Measurements from ENCODE around the gene DNASE1L2.
"Not testable (repeated sequence)": the region's sequence is repeated elsewhere in the genome, so short reads cannot be mapped to it uniquely, and the experiment has no call there.

DNASE1L2 gene

DNA sequence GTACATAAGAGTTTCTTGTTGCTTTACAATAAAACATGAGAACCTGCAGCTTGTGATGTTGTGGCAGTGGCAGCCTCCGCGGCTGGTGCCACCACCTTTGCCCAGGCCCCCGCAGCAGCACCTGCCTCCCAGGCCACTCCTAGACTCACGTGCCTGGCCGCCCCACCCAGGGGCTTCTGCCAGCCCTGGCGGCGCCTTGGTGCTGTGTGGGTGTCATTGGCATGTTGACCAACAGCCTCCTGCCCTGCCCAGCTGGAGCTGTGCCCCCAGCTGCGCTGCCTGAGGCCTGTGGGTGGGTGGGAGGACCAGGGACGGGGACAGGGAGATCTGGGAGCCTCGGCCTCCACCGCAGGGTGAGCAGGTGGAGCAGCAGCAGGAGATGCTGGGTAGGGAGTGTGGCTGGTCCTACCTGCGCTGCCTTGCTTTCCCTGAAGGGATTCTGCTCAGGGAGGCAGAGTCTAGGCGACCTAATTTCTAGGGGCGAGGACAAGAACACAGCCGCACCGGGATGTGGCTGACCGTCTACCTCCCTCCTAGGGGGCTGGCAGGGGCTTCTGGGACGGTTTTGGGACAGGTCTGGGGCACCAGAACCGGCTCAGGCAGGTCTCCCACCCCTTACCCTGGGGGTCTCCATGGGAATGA is 428 bp upstream of the DNASE1L2 start:
- H3K27ac ChIP-seq = peak overlapping the region in 3 of 21 experiments; percentile 30 to 50 (median 35)
- H3K4me3 ChIP-seq = peak overlapping the region in 1 of 7 experiments; percentile 31

DNA sequence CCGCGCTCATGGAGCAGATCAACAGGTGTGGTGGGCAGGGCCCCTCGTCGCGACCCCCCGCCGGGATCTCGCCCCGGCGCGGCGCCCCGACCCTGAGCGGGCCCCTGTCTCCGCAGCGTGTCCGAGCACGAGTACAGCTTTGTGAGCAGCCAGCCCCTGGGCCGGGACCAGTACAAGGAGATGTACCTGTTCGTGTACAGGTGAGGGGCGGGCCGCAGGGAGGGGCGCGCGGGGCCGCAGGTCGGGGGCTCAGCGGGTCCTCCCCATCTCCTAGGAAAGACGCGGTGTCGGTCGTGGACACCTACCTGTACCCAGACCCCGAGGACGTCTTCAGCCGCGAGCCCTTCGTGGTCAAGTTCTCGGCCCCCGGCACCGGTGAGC is 848 bp downstream of the DNASE1L2 start:
- peak overlapping the region in 5 of 7 experiments; percentile 15 to 31 (median 25) for H3K4me3 ChIP-seq
- H3K27ac ChIP-seq = peak overlapping the region in 4 of 21 experiments; percentile 5 to 35 (median 20)

GRCh38 chr16:2237493-2238149 is 1.4 kb downstream of the DNASE1L2 start:
- no peak overlapping the region for H3K27ac ChIP-seq
- peak overlapping the region in 3 of 7 experiments; percentile 6 to 31 (median 15) for H3K4me3 ChIP-seq

DNA sequence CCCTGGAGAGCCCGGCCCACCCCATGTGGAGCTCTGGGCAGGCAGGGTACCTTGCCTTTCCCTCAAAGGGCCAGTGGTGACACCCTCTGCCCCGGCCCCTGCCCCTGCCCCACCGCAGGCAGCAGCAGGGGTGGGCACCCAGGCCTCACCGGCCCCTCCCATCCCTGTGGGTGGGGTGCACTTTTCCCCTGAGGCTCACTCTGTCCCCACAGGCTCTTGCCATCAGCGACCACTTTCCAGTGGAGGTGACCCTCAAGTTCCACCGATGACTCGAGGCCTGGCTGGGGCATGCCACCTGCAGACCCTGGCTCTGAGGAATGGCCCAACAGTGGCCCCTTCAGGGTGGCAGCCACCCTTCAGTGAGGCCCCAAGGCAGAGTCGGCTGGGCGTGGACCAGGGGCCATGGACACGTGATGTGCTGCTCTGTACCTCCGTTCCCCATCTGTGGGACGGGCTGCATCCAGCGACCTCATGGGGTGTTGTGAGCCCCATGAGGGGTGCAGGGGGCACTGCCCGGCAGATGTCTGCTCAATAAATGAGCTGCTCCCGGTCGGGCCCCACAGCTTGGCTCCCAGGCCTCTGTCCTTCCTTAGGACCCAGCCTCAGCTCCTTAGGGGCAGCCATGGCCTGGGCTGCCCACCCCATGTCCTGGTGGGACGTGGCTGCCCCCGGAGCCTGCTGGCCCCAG is 2.0 kb downstream of the DNASE1L2 start:
- peak overlapping the region in 1 of 7 experiments; percentile 6 for H3K4me3 ChIP-seq
- H3K27ac ChIP-seq = no peak overlapping the region

DNA sequence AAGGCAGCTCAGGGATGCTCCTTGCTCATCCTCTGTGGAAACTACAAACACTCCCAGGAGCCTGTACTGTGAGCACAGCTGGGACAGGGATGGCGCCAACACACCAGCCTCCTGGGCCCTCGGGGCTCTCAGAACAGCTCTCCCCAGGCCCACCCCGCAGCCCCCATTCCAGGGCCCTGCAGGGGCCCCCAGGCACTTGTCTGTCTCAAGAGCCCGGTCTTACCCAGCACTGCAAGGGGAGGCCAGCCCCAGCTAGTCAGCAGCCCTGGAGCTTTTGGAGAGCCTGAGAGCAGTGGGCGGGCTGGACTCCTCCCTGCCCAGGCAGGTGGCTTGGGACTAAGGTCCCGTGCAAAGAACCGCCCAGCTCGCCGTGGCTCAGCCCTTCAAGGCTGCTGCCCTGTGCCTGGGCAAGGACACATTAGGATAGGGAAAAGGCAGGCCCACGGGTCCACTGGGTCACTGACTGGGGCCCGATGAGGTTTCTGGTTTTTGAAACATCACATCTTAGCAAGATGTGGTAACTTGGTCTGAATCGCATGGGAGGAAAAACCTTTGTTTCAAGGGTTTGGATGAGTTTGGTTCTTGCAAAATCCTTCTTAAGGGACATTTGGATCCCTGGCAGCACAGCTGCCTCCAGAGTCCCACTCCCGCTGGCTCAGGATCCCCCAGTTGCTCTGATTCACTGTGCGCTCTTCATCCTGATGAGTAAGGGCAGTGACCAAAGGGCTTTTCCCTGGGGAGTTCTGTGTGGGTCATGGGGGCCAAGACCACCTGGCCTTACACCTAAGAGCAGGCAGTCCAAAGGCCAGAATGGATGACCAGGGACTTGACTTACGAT is 2.8 kb downstream of the DNASE1L2 start:
- H3K27ac ChIP-seq = no peak overlapping the region
- H3K4me3 ChIP-seq = no peak overlapping the region

DNA sequence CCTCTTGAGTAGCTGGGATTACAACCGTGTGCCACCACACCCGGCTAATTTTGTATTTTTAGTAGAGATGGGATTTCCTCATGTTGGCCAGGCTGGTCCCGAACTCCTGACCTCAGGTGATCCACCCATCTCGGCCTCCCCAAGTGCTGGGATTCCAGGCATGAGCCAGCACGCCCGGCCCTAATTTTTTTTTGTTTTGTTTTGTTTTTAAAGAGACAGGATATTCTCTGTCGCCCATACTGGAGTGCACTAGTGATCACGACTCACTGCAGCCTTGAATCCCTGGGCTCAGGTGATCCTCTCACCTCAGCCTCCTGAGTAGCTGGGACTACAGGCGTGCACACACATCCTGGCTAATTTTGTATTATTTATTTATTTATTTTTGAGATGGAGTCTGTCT is 4.1 kb downstream of the DNASE1L2 start:
- not testable (repeated sequence) for H3K27ac ChIP-seq

GRCh38 chr16:2242598-2242997 is 6.4 kb downstream of the DNASE1L2 start:
- Histone ChIP-seq H3K4me3 (no peak overlapping the region), H3K27ac (no peak overlapping the region)

More for the DNA sequence above, 4.1 kb downstream of the DNASE1L2 start:
- H3K4me3 ChIP-seq = not testable (repeated sequence)

DNA sequence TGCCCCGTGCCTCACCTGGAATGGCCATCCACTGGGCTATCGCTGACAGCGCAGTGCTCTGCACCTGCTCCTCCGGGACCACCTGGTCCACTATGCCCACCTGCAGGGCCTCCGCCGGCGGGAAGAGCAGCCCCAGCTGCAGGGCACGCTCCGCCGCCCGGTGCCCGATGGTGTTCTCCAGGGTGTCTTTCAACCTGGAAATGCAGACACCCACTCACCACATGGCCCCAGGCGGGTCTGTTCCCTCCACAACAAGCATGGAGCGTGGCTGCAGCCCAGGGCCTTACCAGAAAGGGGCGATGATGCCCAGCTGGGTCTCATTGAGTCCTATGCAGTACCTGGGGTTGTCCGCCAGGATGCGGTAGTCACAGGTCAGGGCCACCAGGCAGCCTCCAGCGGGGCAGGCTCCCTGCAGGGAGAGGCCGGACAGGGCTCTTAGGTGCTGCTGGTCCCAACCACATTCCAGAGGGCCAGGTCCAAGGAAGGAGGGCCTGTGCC is 6.8 kb downstream of the DNASE1L2 start:
- no peak overlapping the region for H3K4me3 ChIP-seq
- no peak overlapping the region for H3K27ac ChIP-seq

DNA sequence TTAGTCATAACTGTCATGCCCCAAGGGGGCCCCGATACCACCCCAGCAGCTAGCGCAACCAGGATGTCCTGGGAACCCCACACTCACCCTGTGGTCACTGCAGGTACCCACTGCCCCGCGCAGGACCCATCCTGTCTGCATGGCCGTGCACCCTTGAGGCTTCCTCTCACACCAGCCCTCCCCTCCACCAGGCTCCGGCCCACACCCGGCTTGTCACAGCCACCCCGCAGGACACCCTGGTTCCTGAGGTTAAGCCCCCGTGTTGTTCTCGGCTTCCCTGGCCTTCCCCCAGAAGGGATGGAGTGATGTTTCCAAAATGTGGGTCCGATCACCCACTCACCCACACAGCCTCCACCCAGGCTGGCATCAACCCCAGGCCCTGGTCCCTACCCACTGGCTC is 7.5 kb downstream of the DNASE1L2 start:
- no peak overlapping the region for H3K27ac ChIP-seq

GRCh38 chr16:2244301-2244700 is 8.1 kb downstream of the DNASE1L2 start:
- Histone ChIP-seq H3K4me3 (no peak overlapping the region), H3K27ac (no peak overlapping the region)

More for the DNA sequence above, 7.5 kb downstream of the DNASE1L2 start:
- H3K4me3 ChIP-seq = no peak overlapping the region

DNA sequence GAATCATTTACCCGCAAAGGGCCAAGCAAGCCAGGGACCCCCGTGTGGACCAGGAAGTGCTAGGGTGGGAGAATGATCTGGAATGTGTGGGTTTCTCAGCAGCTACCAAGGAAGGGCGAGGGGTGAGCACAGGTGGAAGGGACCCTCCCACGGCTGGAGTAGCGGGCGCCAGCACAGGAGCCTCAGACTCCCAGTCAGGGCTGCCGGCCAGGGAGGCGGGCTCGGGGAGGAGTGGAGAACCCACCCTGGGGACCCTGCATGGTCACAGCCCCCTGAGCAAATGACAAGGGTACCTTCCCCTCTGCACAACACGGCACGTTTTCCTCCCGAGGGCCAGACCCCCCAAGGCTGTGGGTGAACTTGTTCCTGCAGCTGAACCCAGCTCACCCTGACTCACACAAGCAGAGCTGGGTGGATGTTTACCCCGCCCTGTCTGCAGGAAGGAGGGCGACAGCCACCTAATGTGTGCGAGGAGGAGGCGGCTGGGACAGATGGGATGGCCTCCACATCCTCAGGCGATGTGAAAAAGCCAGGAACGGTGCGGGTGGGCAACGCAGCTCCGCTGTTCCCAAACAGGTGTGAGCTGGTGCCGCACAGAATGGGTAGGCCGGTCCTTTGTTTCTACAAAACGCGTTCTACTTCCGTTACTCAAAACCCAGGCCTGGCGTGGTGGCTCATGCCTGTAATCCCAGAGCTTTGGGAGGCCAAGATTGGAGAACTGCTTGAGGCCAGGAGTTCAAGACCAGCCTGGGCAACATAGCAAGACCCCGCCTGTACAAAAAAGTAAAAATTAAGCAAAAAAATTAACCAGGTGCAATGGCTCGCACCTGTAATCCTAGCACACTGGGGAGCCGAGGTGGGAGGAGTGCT is 8.9 kb downstream of the DNASE1L2 start:
- Histone ChIP-seq H3K4me3 (no peak overlapping the region), H3K27ac (no peak overlapping the region)

- Histone ChIP-seq H3K27ac (no peak overlapping the region), H3K4me3 (no peak overlapping the region)
Measured at GRCh38 chr16:2246301-2246885, 10.1 kb downstream of the DNASE1L2 start.

DNA sequence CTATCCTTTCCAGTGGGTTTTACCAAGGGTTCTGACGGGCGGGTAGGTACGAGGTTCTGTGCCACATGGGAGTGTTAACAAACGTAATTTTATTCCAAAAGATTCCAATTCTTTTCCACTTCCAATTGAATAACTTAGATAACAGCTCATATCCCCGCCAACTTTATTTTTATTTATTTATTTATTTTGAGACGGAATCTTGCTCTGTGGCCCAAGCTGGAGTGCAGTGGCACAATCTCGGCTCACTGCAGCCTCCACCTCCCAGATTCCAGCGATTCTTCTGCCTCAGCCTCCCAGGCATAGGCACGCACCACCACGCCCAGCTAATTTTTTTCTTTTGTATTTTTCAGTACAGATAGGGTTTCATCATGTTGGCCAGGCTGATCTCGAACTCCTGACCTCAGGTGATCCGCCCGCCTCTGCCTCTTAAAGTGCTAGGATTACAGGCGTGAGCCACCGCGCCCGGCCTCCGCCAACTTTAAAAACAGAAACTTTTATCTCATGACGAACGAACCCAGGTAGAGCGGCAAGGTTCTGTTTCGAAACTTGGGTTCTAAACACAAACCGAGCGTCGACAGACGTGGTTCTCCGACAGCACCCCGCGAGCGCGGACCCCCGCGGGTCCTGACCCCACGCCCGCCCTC is 14.5 kb downstream of the DNASE1L2 start:
- H3K4me3 ChIP-seq = peak overlapping the region; percentile 45 to 73 (median 60)
- peak overlapping the region; percentile 41 to 91 (median 84) for H3K27ac ChIP-seq

DNA sequence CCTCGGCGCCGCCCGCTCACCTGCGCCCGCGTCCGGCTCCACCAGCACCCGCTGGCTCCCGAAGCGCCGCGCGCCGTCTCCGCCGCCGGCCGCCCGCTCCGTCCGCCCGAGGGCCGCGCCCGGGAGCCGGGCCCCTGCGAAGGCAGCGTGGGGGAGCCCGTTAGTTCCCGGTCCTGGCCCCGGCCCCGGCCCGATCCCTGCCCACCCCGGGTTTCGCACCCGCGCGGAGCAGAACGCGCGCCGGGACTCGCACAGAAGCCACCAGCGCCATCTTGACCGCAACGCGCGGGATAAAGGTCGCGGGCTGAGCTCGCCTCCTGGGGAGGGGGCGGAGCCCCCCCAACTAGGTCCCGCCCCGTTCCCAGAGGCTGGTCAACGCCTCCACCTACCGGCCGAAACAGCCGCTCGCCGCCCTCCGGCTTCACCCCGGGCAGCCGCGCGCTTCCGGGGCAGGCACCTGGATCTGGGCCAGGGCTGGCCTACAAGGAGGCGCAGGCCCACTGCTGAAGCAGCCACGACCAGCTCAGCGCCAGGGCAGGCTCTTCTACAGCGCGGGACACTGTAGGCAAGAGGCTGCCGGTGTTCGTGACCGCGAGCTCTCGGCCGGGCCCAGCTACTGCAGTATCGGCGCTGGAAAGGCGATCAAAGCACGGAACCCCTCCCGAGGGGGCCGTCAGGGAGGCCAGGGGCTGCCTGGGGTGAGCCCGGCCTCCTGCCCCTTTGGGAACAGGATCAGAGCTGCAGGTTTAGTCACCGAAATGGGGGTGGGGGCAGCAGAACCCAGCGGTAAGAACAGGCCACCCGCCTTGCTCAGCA is 15.3 kb downstream of the DNASE1L2 start, which contains the start of gene ECI1:
ECI1 (minus strand) TSS at position 292 of the 816 bp plus-strand sequence; CDS start at position 271, 21 bp downstream.
- peak within 1 kb of the TSS; percentile 45 to 73 (median 60) for H3K4me3 ChIP-seq
- peak within 1 kb of the TSS; percentile 41 to 91 (median 84) for H3K27ac ChIP-seq

DNA sequence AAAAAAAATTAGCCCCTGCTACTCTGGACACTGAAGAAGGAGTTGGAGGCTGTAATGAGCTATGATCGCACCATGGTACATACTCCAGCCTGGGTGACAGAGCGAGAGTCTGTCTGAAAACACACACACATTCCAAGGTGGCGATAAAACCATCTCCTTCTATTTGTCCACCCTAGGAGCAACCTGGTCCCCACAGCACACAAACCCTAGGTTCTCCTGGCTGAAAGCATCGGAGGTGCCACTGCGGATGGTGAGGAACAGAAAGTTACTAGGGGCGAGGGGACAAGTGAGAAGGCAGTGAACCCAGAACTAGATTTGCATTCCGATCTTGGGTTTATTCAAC is 16.5 kb downstream of the DNASE1L2 start:
- H3K27ac ChIP-seq = peak overlapping the region in 2 of 21 experiments; percentile 85 to 90
- H3K4me3 ChIP-seq = no peak overlapping the region

- no peak overlapping the region for H3K4me3 ChIP-seq
- H3K27ac ChIP-seq = peak overlapping the region in 1 of 21 experiments; percentile 31
Measured at GRCh38 chr16:2253293-2253692, 17.0 kb downstream of the DNASE1L2 start.

GRCh38 chr16:2256531-2257140 is 20.4 kb downstream of the DNASE1L2 start:
- H3K4me3 ChIP-seq = no peak overlapping the region
- H3K27ac ChIP-seq = no peak overlapping the region
